Measurements from ENCODE around the gene AMPD3.

DNA sequence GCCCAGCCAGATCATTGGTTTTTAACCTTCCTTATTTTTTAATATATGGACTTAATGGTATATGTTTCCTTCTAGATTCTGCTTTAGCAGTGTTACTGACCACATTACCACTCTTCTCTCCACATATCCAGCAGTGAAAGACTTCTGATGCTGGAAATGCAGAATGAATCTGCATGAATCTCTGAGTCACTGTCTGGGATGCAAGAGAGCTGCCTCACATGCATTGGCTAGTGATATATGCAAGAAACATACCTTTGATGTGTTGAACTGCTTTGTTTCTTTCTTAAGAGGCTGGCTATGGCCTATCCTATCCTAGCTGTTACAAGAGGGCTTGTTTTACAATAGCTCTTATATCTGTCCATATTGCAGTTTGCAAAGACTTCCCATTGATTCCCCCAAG is 16.6 kb upstream of the AMPD3 start:
- TF ChIP-seq GATA2 (IDR thresholded peaks at IDR 0.05; ENCODE audit: low read depth, low read length) = no peak
- no peak for TF ChIP-seq GATA3 (IDR thresholded peaks at IDR 0.05; ENCODE audit: low read depth, low read length)

Measured in SH-SY5Y (cell line).